Adipocyte (in vitro differentiated cells): ENCODE results near the gene BTBD7.

Experiments
- DNase-seq: peaks from one replicate; pipeline ENCODE4 v3.0.0-alpha.2; 2015; ENCODE audit warnings: low read depth
- H3K27me3 ChIP-seq: replicated peaks from 2 replicates; pipeline ENCODE4 v1.7.0; 2013; ENCODE audit warnings: mild to moderate bottlenecking, low read length, moderate library complexity; ENCODE audit not compliant: control insufficient read depth, insufficient read depth
- H3K36me3 ChIP-seq: 2 replicates; pipeline ENCODE4 v1.7.0; 2013; ENCODE audit warnings: low read length, mild to moderate bottlenecking, moderate library complexity; ENCODE audit not compliant: control insufficient read depth, insufficient read depth, severe bottlenecking
- H3K4me1 ChIP-seq: 2 replicates; pipeline ENCODE4 v1.7.0; 2013; ENCODE audit warnings: mild to moderate bottlenecking, low read length, moderate library complexity; ENCODE audit not compliant: control insufficient read depth, insufficient read depth
- H3K4me3 ChIP-seq: 2 replicates; pipeline ENCODE4 v1.7.0; 2013; ENCODE audit warnings: mild to moderate bottlenecking, low read length, moderate library complexity
- H3K9ac ChIP-seq: 2 replicates; pipeline ENCODE4 v1.7.0; 2013; ENCODE audit warnings: mild to moderate bottlenecking, low read length, moderate library complexity
- H3K9me3 ChIP-seq: 2 replicates; pipeline ENCODE4 v1.7.0; 2013; ENCODE audit warnings: mild to moderate bottlenecking, low read length, moderate library complexity; ENCODE audit not compliant: control insufficient read depth

The BTBD7 gene

DNA sequence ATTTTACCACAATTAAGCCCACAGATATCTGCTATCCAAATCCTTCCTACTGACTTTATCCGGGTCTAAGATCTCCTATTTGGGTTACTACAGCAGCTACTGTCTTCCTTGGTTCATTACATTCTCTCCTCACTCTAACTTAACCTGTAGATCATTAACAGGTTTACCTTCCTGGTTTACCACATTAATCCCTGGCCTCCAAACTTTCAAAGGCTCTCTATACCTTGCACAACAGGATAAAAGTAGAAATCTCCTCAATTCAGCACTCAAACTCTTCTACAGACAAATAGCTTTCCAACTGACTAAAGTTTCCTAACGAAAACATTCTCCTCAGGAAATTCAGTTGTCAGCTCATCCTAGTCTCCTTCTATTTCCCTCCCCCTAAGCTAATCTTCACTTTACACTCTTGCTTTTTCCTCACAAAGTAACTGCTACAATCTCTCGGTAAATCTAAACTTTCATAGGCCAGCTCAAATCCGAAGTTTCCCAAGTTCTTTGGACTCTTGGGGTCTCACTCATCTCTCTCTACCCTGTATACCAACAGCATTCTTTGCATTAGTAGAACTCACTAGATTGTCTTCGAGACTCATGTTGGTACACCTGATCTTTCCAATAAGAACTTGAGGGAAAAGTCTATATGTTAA, 2.7 kb downstream of the BTBD7 start:
- Histone ChIP-seq H3K27me3 (no peaks in the 10 kb centered on the region), H3K4me1 (peaks cover 26% of the 10 kb centered on the region), H3K9me3 (no peaks in the 10 kb centered on the region), H3K36me3 (no peaks in the 10 kb centered on the region), H3K9ac (no peak overlapping the region), H3K4me3 (no peak overlapping the region)
- no peak for DNase-seq

DNA sequence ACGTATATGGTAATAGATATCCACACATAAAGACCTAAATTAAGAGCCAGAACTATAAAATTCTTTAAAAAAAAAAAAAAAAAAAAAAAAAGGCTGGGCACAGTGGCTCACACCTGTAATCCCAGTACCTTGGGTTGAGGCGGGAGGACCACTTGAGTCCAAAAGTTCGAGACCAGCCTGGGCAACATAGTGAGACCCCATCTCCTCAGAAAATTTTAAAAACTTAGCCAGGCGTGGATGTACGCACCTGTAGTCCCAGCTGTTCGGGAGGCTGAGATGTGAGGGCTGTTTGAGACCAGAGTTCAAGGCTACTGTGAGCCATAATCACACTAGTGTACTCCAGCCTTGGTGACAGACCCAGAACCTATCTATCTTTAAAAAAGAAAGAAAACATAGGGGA, 4.3 kb downstream of the BTBD7 start:
- no peak overlapping the region for H3K9ac ChIP-seq
- no peaks in the 10 kb centered on the region for H3K27me3 ChIP-seq
- no peaks in the 10 kb centered on the region for H3K36me3 ChIP-seq
- no peak overlapping the region for H3K4me3 ChIP-seq
- H3K4me1 ChIP-seq = peaks cover 22% of the 10 kb centered on the region
- H3K9me3 ChIP-seq = no peaks in the 10 kb centered on the region
- no peak for DNase-seq

DNA sequence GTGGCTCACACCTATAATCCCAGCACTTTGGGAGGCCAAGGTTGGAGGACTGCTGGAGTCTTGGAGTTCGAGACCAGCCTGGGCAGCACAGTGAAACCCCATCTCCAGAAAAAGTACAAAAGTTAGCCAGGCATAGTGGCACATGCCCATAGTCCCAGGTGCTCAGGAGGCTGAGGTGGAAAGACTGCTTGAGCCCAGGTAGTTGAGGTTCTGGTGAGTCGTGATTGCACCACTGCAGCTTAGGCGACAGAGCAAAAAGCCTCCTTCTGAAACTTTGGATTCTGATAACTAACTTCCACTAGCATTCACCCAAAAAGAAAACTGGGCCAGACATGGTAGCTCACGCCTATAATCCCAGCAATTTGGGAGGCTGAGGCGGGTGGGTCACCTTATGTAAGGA, 6.6 kb downstream of the BTBD7 start:
- H3K9me3 ChIP-seq = no peaks in the 10 kb centered on the region
- no peak for DNase-seq
- peaks cover 15% of the 10 kb centered on the region for H3K4me1 ChIP-seq
- H3K9ac ChIP-seq = no peak overlapping the region
- no peak overlapping the region for H3K4me3 ChIP-seq
- no peaks in the 10 kb centered on the region for H3K36me3 ChIP-seq
- H3K27me3 ChIP-seq = no peaks in the 10 kb centered on the region

DNA sequence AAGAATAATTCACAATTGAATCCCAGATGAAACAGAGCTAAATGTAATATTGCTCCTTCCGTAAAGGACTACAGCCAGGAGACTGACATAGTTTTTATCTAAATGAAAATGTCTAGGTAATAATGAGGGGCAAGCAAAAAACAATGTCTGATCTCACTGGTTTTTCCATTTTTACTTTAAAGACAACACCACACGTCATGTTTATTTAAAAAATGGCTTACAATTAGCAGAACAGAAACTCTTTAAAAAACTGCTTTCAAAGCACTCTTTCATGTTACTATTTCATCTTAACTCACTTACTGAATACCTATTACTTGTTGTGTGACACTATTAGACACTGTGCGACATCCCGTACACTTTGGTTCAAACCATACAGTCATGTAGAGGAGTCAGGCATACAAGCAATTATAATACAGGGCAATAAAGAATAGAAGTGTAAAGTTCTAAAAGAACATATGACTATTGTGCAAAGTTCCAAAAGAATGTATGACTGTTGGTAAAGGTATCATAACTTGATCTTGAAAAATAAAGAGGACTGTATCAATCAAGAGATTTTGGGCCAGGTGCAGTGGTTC, 9.1 kb downstream of the BTBD7 start:
- no peaks in the 10 kb centered on the region for H3K27me3 ChIP-seq
- H3K9me3 ChIP-seq = no peaks in the 10 kb centered on the region
- no peak for DNase-seq
- H3K4me1 ChIP-seq = peaks cover 7% of the 10 kb centered on the region
- no peaks in the 10 kb centered on the region for H3K36me3 ChIP-seq
- H3K9ac ChIP-seq = no peak overlapping the region
- H3K4me3 ChIP-seq = no peak overlapping the region

- no peak overlapping the region for H3K9ac ChIP-seq
- no peaks in the 10 kb centered on the region for H3K9me3 ChIP-seq
- peaks cover 13% of the 10 kb centered on the region for H3K4me1 ChIP-seq
- H3K27me3 ChIP-seq = no peaks in the 10 kb centered on the region
- no peaks in the 10 kb centered on the region for H3K36me3 ChIP-seq
- no peak overlapping the region for H3K4me3 ChIP-seq
- DNase-seq = no peak
Observed at GRCh38 chr14:93322929-93323599, 9.8 kb downstream of the BTBD7 start.

GRCh38 chr14:93320489-93320888, 12.3 kb downstream of the BTBD7 start:
- DNase-seq = no peak
- Histone ChIP-seq H3K36me3 (no peaks in the 10 kb centered on the region), H3K4me1 (peaks cover 22% of the 10 kb centered on the region), H3K4me3 (no peak overlapping the region), H3K27me3 (no peaks in the 10 kb centered on the region), H3K9me3 (no peaks in the 10 kb centered on the region), H3K9ac (no peak overlapping the region)

GRCh38 chr14:93319958-93320357, 12.9 kb downstream of the BTBD7 start:
- Histone ChIP-seq H3K4me3 (no peak overlapping the region), H3K9ac (no peak overlapping the region), H3K36me3 (no peaks in the 10 kb centered on the region), H3K9me3 (no peaks in the 10 kb centered on the region), H3K27me3 (no peaks in the 10 kb centered on the region), H3K4me1 (peaks cover 22% of the 10 kb centered on the region)
- no peak for DNase-seq

DNA sequence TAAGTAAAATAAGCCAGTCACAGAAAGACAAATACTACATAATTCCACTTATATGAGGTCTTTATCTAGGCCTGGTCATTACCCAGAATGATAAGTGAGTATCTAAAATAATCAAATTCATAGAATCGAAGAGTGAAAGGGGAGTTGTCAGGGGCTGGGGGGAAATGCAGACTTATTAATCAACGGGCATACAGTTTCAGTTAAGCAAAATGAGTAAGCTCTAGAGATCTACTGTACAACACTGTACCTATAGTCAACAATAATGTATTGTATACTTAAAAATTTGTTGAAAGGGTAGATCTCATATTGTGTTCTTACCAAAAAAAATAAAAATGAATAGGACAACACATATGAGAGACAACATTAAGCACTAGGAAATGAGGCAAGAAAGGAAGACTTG, 13.3 kb downstream of the BTBD7 start:
- H3K36me3 ChIP-seq = no peaks in the 10 kb centered on the region
- H3K9me3 ChIP-seq = no peaks in the 10 kb centered on the region
- H3K4me1 ChIP-seq = peaks cover 22% of the 10 kb centered on the region
- H3K27me3 ChIP-seq = no peaks in the 10 kb centered on the region
- no peak for DNase-seq
- no peak overlapping the region for H3K9ac ChIP-seq
- no peak overlapping the region for H3K4me3 ChIP-seq

DNA sequence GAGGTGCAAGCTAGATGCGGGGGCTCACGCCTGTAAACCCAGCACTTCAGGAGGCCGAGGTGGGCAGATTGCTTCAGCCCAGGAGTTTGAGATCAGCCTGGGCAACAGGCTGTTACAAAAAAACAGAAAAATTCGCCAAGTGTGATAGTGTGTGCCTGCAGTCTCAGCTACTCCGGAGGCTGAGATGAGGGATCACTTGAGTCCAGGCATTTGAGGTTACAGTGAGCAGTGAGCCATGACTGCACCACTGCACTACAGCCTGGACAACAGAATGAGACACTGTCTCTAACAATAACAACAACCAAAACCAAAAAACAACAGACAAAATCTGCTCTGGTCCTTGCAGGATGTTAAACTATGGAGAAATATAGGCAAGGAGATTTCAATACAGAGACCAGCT, 13.9 kb downstream of the BTBD7 start:
- Histone ChIP-seq H3K36me3 (no peaks in the 10 kb centered on the region), H3K4me1 (peaks cover 22% of the 10 kb centered on the region), H3K27me3 (no peaks in the 10 kb centered on the region), H3K9me3 (no peaks in the 10 kb centered on the region), H3K9ac (no peak overlapping the region), H3K4me3 (no peak overlapping the region)
- peak; percentile 55 for DNase-seq

GRCh38 chr14:93317875-93318807, 14.7 kb downstream of the BTBD7 start:
- Histone ChIP-seq H3K9ac (no peak overlapping the region), H3K4me3 (no peak overlapping the region), H3K9me3 (no peaks in the 10 kb centered on the region), H3K27me3 (no peaks in the 10 kb centered on the region), H3K36me3 (no peaks in the 10 kb centered on the region), H3K4me1 (peaks cover 22% of the 10 kb centered on the region)
- peak; percentile 62 for DNase-seq
